Astrocyte of the cerebellum (primary cell): ENCODE measurements around the gene FOXP1.
A peak's percentile ranks its signal among the peaks of the same experiment; 100 is the strongest.

Experiments used
- DNase-seq: peaks from one replicate; pipeline ENCODE4 v3.0.0-alpha.2; 2011; ENCODE audit warnings: low read depth
- H3K4me3 ChIP-seq: 2 replicates; pipeline ENCODE4 v1.5.1; 2011; ENCODE audit warnings: mild to moderate bottlenecking, low read depth, low read length, moderate library complexity
- in situ Hi-C: cut with HindIII; loops from 2 replicates; pipeline ENCODE4 v1.10.0; 2017; ENCODE audit warnings: low sequenced_read_pairs
- TF ChIP-seq, protein P1 (sequence below): IDR thresholded peaks from 2 replicates; pipeline ENCODE4 v1.5.1; 2012; ENCODE audit warnings: low read length, low read depth, moderate library complexity, mild to moderate bottlenecking; ENCODE audit errors: missing control alignments

The FOXP1 gene

DNA sequence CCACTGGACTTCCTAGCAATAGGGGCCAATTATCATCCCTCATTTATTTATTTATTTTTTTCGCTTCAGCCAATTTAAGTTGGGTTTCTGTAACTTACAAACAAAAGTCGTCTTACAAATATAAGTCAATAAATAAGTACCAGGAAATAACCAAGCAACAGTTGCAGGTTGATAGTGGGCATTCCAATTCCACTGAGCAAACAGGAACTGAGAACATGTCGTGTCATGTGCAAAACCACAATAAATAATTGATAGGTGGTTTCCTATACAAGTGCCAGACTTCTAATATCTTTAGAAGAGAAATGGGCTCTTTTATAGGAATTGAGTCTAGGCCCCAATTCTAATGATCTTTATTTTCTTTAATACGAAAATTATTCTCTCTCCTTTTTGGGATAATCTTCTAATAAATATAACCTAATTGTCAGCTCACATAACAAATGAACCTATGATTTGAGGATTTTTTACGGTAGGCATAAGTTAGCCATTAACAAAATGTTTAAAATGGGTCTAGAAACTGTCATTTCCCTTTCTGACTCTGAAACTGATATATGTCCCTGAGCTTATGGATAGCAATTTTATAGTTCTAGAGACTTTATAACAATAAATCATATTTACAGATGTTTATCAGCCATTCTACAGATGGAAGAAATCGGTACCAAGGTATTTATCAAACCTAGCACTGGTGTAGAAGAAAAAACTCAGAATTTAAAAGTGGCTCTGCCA lies 571.8 kb downstream of the FOXP1 start:
- no peak for DNase-seq
- H3K4me3 ChIP-seq: no peak overlapping the region
- TF ChIP-seq, protein P1, sequence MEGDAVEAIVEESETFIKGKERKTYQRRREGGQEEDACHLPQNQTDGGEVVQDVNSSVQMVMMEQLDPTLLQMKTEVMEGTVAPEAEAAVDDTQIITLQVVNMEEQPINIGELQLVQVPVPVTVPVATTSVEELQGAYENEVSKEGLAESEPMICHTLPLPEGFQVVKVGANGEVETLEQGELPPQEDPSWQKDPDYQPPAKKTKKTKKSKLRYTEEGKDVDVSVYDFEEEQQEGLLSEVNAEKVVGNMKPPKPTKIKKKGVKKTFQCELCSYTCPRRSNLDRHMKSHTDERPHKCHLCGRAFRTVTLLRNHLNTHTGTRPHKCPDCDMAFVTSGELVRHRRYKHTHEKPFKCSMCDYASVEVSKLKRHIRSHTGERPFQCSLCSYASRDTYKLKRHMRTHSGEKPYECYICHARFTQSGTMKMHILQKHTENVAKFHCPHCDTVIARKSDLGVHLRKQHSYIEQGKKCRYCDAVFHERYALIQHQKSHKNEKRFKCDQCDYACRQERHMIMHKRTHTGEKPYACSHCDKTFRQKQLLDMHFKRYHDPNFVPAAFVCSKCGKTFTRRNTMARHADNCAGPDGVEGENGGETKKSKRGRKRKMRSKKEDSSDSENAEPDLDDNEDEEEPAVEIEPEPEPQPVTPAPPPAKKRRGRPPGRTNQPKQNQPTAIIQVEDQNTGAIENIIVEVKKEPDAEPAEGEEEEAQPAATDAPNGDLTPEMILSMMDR: no peak
- in situ Hi-C loops: no loop called here

DNA sequence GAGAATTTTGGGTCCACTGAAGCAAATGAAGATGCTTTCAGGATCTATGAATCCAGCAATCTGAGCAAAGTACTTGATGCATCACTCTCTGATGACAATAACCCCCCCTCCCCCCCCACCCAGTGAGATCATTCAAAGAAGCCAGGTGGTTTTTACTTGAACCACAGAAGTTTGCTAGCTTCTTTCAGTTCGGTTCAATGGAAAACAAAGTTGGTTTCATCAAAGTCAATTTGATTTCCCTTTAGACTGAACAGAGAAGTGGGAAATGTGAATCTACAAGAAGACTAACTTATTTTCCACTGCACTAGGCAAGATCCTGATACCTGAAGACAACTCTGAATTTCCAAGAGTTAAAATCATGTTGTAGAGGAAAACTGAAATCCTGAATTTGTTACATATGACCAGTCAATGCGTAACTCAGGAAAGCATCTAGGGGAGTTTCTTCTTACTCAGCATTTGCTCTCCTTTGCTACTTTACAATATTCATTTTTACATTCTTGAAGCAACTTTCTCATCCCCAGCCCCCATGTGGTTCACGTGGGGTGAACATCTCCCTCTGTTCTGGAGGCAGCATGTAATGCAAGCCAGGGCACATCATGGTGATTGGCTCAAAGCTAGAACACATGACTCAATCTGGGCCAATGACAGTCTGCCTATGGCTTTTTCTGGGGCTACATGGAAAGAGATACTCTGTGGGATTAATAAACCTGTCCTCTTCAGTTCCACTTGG lies 572.6 kb downstream of the FOXP1 start:
- DNase-seq: no peak
- TF ChIP-seq, protein P1: no peak
- no peak overlapping the region for H3K4me3 ChIP-seq

DNA sequence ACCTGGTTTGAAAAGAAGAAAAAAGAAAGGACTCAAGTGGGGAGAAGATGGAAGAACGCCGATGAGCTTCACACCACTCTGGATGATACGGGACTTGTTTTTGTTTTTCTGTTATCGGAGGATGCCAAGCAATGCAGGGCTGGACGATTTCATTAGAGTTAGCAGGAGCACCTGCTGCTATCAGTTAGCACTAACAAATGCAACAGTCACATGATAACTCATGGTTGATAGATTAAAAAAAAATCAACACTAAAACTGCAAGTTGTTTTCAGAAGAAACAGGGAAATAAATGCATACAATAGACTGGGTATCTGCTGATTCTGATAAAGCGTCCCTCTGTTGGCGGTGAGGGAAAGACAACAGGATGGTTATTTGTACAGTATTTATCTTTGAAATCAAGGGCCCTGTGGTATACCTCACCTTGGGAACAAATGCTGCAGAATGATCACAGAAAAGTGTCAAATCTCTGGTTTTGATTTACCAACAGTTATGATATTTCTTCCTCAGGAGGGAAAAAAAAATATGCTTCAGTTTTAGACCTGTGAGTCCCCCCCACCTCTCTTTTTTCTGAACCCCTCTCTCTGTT lies 575.1 kb downstream of the FOXP1 start:
- no peak overlapping the region for H3K4me3 ChIP-seq
- in situ Hi-C loops: no loop called here
- TF ChIP-seq, protein P1: no peak
- no peak for DNase-seq

More for the DNA sequence above, 572.6 kb downstream of the FOXP1 start:
- in situ Hi-C loops: no loop called here

DNA sequence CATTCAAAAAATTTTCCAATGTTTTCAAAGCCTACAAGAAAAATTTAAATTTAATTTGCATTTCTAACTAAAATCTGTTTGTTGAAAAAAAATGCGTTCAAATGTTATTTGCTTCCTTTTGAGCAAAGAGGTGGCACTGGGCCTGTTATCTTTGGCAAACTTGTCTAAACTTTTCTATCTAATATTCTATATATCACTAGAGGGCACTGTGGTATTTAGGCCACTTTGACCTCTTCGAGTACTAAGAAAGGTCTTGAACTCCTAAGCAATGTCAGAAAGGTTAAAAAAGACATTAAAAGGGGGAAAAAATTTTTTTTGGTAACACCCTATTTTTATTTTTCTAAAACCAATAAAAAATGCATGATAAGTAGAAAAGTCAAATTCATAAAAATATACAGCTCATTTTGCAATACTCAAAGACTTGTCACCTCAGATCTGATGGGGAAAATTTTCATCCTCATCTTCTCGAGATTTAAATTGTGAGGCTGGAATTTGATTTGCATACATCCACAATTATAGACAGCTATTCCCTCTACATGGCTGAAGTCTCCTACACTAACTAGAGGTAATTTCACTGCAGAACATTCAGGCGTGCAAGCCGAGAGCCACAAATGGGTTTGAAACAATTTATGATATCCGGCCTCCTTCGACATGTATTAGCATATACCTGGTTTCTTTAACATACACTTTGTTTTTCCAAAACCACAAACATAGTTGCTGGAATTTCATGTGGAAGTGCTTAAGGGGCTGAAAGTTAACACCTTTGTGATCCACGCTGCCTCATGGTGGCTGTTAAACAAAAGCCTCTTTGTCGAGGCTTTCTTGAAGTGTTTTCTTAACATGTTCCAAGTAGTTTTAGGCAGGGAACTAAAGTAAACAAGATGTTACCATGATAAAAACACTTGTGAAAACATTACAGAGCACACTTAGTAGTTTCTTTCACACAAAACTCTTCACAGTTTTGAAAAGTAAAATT lies 576.4 kb downstream of the FOXP1 start:
- no peak overlapping the region for H3K4me3 ChIP-seq
- in situ Hi-C loops: no loop called here
- no peak for DNase-seq
- TF ChIP-seq, protein P1: peak; percentile 30

DNA sequence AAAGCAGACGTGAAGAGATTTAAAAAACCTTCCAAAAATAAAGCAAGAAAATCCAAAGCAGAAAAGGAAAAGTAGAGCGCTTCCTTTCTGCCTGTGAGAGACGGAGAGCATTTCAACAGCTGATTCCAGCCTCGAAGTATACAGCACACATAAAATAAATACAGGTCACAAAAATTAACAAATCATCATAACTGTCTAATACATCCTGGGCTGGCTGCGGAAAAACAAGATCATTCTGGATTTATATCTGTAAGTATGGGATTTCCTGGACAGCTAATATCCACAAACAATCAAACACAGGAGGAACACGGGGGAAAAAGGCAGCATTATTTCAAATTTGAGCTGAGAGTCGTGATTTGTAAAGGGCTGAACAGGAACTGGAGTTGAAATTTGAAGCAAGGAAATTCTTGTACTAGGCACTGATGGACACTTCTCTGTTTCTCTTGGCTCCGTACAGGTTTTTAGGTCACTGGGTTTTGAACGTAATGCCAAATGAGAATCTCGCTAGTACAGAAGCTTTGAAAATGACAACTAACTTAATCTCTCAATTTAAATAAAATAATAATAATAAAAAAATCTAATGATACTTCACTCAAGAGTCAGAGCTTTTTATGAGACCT lies 577.7 kb downstream of the FOXP1 start:
- no peak for DNase-seq
- no peak overlapping the region for H3K4me3 ChIP-seq
- TF ChIP-seq, protein P1: no peak
- in situ Hi-C loops: no loop called here
